HG02759 (cell line): ENCODE measurements around the gene PRPSAP2.

Source experiments
- ATAC-seq: cut with Tn5 transposase; IDR thresholded peaks from one replicate; pipeline ENCODE4 v1.9.1; 2021; ENCODE audit warnings: mild to moderate bottlenecking, moderate library complexity; ENCODE audit not compliant: unreplicated experiment

Gene PRPSAP2

DNA sequence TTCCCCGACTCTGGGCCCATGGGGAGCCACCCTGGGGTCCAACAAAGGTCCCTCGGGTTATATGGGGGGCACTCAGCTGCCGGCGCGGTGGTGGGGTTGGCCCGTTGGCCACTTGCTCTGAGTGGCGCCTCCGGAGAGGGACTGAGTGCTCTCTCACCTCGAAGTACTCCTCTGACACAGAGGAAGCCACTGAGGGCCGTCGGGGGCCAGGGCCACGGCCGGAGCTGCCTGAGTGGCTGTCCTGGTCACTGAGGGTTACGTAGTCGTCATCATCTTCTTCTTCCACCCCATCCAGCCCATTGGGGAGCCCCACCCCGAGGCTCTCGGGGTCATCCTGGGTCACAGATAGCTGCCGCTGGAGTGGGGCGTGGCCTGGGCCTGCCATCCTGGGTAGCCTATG, 119.7 kb downstream of the PRPSAP2 start:
- no peak for ATAC-seq

- no peak for ATAC-seq
These were observed 120.1 kb downstream of the PRPSAP2 start for GRCh38 chr17:18978050-18978449.

DNA sequence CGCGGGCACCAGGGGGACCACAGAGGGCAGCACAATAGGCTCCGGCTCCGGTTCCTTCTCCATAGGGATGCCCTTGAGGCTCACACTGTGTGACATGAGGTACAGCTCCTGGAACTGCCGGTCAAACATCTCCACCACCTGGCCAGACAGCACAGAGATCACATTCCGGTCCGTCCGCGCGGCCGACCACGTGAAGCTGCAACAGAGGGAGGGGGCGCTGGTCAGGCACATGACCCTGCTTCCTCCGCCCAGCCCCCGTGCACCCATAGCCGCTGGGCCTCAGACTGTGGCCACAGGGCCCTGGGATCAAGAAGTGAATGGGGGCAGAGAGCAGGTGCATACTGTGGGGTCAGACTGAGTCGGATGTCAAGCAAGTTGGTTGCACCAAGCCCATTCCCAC, 120.7 kb downstream of the PRPSAP2 start:
- ATAC-seq, result no peak
